NCI-H446 (cell line): ENCODE data around the gene SUMF1.
"Not testable (repeated sequence)": the region's sequence is repeated elsewhere in the genome, so short reads cannot be mapped to it uniquely, and the experiment has no call there.

ENCODE experiments used
- DNase-seq, 2 experiments: peaks; one replicate each; lab custom pipeline; 2025; lab: John Stamatoyannopoulos, UW

The SUMF1 gene

DNA sequence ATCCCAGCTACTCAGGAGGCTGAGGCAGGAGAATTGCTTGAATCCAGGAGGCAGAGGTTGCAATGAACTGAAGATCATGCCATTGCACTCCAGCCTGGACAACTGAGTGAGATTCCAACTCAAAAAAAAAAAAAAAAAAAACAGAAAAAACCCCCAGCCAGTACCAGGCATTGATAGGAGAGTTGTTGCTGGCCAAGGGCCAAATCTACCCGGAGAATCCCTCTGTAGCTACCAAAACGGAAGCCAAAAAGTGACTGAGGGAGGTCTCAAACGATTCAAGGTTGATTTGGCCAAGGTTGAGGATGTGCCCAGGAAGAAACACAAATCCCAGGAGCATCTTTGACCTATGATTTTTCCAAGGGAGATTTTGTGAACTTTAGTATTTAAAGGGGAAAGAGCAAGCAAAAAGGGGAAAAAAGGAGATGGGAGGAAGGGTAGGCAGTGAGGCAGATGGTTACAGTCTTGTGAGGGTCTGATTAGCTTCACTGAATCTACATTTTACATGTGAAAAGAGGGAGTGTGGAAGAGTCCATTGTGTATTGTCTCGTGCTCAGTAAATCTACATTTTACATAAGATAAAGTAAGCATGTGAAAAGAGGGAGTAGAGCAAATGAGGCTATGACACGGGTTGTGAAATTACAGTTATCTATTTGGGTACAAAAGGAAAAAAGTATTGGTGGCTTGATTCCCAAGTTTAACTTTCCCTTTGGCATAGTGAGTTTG lies 131.1 kb downstream of the SUMF1 start:
- peak in 1 of 2 experiments; percentile 18 for DNase-seq

DNA sequence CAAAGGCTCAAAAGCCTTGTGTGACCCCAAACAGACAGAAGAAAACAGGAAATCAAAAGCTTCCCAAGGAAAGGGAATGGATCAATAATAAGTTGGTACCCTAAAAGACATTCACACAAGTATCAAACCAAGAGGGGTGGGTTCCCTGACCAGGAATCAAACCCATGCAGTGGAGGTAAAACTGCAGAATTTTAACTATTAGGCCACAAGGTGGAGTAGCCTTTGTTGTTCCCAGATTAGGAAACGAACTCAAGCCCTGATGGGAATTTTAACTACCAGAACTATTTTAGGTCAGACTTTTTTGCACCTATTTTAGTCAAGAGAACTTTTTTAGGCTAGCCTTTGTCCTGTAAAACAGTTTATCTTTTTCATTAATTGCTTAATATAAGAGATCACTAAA lies 132.5 kb downstream of the SUMF1 start:
- DNase-seq, result peak in 1 of 2 experiments; percentile 1

DNA sequence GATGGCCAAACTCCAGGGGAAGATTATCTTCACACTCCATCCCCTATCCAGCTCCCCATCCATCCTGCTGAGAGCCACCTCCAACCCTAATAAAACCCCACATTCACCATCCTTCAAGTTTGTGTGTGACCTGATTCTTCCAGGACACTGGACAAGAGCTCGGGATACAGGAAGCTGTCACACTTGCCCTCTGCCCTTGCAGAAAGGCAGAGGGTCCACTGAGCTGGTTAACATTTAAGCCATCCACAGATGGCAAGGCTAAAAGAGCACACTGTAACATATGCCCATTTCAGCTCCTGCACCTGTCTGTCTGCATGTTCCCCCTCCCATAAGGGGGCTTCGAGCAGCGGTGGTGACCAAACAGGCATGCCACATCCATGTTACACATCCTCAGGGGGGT lies 134.1 kb downstream of the SUMF1 start:
- no peak for DNase-seq

DNA sequence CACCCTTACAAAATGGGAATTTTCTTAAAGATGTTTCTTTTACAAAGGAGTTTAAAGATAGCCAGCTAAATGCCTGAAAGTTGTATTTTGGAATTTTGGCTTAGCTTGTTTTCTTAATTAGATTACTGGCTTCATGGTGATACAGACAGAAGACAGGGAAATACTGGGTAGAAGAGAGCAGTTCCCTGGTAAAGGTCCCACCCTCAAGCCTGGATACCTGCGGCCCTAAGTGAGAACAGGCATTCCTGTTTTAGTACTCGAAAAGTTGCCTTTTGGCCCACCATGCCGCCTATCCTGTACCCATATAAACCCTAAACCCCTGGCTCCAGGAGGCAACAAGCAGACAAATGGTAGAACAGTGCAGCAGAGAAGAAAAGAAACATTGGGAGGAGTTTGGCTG lies 134.5 kb downstream of the SUMF1 start:
- no peak for DNase-seq

DNA sequence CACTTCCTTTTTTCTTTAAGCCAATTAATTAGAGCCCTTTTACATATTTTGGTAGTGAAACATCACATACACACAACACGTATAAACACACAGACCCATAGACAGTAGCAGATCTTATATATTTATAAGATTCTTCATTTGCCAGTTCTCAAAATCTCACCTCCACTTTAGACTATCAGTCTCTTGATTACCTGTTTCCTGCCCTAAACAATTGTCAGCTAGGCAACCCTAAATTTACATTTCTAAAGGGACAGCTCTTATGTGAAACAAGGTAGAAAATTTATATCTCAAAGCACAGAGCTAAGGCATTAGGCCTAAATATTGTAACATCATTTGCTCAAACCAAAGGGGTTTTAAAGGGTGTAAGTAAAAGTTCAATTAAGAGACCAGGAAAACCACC lies 135.0 kb downstream of the SUMF1 start:
- no peak for DNase-seq

DNA sequence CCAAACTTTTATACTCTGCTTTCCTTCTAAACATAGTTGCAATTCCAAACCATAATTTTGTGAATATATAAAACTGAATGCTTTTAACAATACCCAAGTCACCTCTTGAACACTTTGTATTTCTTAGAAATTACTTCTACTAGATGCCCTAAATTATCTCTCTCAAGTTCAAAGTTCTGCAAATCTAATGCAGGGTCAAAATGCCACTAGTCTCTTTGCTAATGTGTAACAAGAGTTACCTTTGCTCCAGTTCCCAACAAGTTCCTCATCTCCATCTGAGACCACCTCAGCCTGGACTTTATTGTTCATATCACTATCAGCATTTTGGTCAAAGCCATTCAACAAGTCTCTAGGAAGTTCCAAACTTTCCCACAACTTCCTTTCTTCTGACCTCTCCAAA lies 137.3 kb downstream of the SUMF1 start:
- DNase-seq, result not testable (repeated sequence)

DNA sequence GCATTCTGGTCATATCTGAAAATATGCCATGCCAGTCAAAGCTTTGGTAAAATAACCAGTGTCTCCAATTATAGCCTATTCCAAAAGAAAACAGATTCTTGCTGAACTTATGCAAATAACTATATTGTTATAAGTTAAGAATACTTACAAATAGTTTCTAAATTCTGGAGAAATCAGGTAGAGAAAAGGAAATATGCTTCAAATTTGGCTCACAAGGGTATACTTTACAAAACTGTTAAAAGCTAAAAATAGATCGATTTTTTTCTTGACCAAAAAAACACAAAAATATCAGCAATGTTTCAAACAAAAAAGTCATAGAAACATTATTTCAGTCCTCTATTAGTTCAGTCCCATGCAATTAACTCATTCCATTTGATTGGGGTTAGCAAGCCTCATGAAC lies 140.2 kb downstream of the SUMF1 start:
- DNase-seq, result no peak

DNA sequence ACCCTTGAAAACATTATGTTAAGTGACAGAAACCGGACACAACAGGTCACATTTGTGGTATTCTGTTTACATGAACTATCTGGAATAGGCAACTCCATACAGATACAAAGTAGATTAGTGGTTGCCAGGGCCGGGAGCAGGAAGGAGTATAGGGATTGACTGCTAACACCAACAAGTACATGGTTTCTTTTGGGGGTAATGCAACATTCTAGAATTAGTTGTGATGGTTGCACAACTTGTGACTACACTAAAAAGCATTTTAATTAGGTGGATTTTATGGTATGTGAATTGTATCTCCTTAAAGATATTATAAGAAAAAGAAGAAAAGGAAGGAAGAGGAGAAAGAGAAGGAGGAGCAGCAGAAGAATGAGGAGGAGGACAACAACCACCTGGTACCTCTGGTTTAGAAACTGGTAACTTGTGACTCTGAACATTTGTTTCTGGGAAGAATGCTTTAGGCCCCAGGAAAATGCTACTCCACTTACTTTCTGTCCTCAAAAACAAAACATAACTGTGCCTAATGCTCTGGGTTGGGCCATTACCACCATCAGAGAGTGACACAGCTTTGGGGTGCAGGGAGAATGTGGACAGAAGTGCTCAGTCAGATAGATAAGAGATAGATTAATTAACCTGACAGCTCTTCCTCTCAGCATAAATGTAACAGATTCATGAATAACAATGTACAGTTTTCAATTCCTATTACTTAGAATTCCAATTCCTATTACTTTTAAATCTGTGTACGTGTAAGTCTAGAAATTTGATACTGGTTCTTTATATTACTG lies 143.6 kb downstream of the SUMF1 start:
- no peak for DNase-seq

DNA sequence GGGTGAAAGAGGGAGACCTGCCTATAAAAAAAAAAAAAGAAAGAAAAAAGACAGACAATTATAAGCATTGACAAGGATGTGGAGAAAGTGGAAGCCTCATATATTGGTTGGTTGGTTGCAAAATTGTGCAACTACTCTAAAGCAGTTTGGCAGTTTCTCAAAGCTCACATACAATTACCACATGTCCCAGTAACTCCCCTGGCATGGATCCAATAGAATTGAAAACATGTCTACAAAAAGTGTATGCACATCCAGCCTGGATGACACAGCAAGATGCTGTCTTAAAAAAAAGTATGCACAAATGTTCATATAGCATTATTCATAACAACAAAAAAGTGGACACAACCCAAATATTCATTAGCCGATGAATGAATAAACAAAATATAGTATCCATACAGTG lies 144.4 kb downstream of the SUMF1 start:
- peak; percentile 19 to 86 for DNase-seq

DNA sequence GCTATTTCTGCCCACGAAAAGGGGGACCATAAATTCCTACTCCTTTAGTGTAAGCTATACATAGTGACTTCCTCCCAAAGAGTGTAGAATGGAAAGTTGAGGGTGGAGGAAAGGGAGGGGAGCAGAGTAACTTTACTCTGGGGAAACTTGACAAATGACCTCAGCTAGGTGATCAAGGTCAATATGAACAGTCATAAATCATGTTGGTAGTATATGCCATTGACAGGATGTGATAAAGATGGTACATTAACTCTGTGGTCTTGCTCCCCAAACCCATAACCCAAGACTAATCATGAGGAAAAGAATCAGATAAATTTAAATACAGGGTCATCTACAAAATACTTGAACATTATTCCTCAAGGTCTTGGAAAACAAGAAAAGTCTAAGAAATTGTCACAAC lies 145.3 kb downstream of the SUMF1 start:
- no peak for DNase-seq

DNA sequence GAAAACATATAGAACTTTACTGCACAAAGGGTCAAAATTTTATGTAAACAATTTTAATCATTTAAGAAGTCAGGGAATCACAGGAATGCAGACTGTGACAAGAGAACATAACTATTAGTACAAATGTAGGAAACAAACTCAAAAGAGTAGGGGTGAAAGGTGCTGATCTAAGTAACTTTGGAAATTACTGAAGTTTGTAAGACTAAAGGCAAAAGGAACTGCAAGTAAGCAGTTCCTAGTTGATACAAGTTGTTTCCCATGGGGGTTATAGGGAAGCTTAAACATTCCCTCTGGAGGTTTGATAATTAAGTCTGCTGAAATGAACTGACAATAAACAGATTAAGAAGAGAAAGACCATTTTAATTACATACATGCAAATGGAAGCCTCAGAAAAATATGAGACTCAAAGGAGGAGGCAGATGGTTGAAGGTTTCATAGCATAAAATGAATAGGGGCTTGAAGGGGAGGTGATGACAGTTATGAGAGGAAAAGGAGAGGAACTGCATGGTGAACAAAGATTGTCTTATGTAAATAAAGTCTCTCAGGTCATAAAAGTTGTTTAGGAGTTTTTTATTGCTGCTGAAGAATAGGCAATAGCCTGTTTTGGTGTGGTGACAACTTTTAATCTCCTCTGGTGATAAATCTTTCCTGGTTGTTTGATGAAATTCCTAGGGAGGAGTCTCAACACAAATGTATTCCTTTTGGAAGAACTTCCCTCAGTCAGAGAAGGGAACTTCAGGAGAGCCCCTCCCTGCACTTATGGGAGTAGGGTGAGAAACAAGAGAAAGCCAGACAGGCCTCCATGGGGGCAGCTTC lies 146.8 kb downstream of the SUMF1 start:
- no peak for DNase-seq

DNA sequence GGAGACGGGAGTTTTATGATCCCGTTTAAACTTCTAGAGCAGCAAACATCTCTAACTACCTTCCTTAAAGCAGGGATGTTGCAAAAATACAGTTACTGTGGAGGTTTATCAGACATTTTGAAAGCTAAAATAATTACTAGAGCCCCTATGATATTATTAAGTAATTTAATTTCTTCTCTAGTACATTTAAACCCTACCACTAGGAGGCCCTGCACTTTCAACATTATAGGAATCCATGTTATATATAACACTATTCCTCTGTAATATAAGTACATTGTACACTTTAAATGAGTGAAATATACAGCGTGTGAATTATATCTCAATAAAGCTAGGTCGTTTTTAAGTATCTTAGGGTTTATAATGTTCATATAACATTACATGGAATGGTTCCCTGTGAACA lies 152.4 kb downstream of the SUMF1 start:
- no peak for DNase-seq

DNA sequence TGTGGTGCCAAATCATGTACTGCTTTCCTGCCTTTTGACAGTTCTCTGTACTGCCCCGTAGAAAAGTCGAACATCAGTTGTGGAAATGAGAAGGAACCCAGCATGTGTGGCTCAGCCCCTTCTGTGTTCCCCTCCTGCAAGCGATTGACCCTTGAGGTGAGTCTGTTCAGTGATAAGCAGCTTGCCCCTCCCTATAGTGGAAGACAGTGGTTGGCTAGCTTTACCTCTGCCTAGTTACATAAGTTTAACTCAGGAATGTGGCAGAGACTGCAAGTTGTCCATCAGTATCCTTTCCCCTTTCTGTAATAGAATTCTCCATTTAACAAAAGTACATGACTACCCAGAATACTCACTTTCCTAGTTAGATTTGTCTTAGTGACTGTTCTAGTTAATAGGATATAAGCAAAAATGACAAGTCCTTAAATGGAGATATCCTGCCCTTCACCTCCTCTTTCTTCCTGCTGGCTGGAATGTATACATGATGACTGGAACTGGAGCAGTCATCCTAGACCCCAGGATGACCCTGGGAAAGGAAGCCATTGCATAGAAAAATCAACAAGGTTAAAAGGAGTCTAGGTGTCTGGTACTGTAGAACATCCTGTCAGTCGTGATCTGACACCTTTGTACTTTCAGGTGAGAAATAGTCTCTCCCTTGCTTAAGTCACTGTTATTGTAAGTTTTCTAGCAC lies 153.3 kb downstream of the SUMF1 start:
- no peak for DNase-seq

DNA sequence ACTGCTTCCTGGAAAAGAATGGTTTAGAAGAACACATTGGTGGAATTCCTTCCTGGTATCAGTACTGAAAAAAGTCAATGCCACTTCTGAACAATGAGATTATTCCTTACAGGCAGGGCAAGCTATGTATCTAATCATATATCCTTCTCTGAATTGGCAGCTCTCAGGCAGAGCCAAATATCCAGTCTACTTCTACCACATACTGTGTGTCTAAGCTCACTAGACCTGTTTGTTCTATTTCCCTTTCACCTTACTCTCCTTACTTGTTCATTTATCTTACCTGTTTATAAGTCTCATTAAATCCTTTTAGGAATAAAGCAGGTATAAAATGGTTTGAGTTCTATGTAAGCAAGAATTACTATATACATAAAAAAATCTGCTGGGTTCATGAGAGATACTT lies 155.6 kb downstream of the SUMF1 start:
- DNase-seq, result no peak
